H9 (cell line): ENCODE measurements around the gene CRACR2B. TPM values are rescaled to one million over a fixed set of nuclear protein-coding genes. Genes with fewer than 3 reads are reported as not detected.
A peak's percentile ranks its signal among the peaks of the same experiment; 100 is the strongest.

ENCODE experiments used
- DNase-seq: peaks from one replicate; pipeline ENCODE4 v3.0.0-alpha.2; 2017
- H2AFZ ChIP-seq: one replicate; pipeline ENCODE4 v1.6.1; 2013; ENCODE audit warnings: mild to moderate bottlenecking, low read length, control low read depth, moderate library complexity
- H2AK5ac ChIP-seq: 2 replicates; pipeline ENCODE4 v1.6.1; 2013; ENCODE audit warnings: low read length, control low read depth, mixed read lengths; ENCODE audit not compliant: insufficient read length
- H2BK120ac ChIP-seq: one replicate; pipeline ENCODE4 v1.6.1; 2013; ENCODE audit warnings: low read depth, mild to moderate bottlenecking, low read length, control low read depth, inconsistent platforms; ENCODE audit not compliant: poor library complexity, severe bottlenecking
- H2BK12ac ChIP-seq: 2 replicates; pipeline ENCODE4 v1.6.1; 2013; ENCODE audit warnings: low read length, control low read depth, mixed read lengths, low read depth; ENCODE audit not compliant: insufficient read length
- H2BK15ac ChIP-seq: 2 replicates; pipeline ENCODE4 v1.6.1; 2013; ENCODE audit warnings: low read depth, low read length, control low read depth
- H2BK20ac ChIP-seq: one replicate; pipeline ENCODE4 v1.6.1; 2013; ENCODE audit warnings: low read depth, mild to moderate bottlenecking, low read length, control low read depth, inconsistent platforms; ENCODE audit not compliant: poor library complexity, severe bottlenecking
- H2BK5ac ChIP-seq: 2 replicates; pipeline ENCODE4 v1.6.1; 2013; ENCODE audit warnings: low read length, control low read depth, mixed read lengths; ENCODE audit not compliant: insufficient read length
- H3K14ac ChIP-seq: 2 replicates; pipeline ENCODE4 v1.6.1; 2013; ENCODE audit warnings: low read length, control low read depth; ENCODE audit not compliant: insufficient read depth
- H3K18ac ChIP-seq: 2 replicates; pipeline ENCODE4 v1.6.1; 2013; ENCODE audit warnings: low read depth, mild to moderate bottlenecking, mixed read lengths, low read length, control low read depth; ENCODE audit not compliant: insufficient read length
- H3K23ac ChIP-seq: 2 replicates; pipeline ENCODE4 v1.6.1; 2013; ENCODE audit warnings: low read length, control low read depth, mixed read lengths, low read depth; ENCODE audit not compliant: insufficient read length
- H3K23me2 ChIP-seq: 2 replicates; pipeline ENCODE4 v1.6.1; 2013; ENCODE audit warnings: low read depth, mild to moderate bottlenecking, mixed read lengths, low read length, control low read depth; ENCODE audit not compliant: insufficient read length, poor library complexity, severe bottlenecking
- H3K27ac ChIP-seq: 2 replicates; pipeline ENCODE4 v1.5.1; 2013; ENCODE audit warnings: low read length, control low read depth, mixed read lengths, low read depth; ENCODE audit not compliant: insufficient read length
- H3K27me3 ChIP-seq: 2 replicates; pipeline ENCODE4 v1.6.1; 2013; ENCODE audit warnings: low read length, control low read depth, inconsistent platforms; ENCODE audit not compliant: insufficient read depth
- H3K4ac ChIP-seq: 2 replicates; pipeline ENCODE4 v1.6.1; 2013; ENCODE audit warnings: low read depth, mild to moderate bottlenecking, control low read depth, inconsistent platforms, low read length, moderate library complexity
- H3K4me1 ChIP-seq: 2 replicates; pipeline ENCODE4 v1.6.1; 2013; ENCODE audit warnings: low read length, control low read depth, inconsistent platforms; ENCODE audit not compliant: insufficient read depth
- H3K4me2 ChIP-seq: 2 replicates; pipeline ENCODE4 v1.6.1; 2013; ENCODE audit warnings: low read length, control low read depth, mixed read lengths; ENCODE audit not compliant: insufficient read length, insufficient read depth
- H3K56ac ChIP-seq: 2 replicates; pipeline ENCODE4 v1.6.1; 2013; ENCODE audit warnings: low read depth, mild to moderate bottlenecking, mixed read lengths, low read length, control low read depth; ENCODE audit not compliant: insufficient read length
- H3K79me1 ChIP-seq: 2 replicates; pipeline ENCODE4 v1.6.1; 2013; ENCODE audit warnings: low read depth, mild to moderate bottlenecking, moderate library complexity, low read length, control low read depth, inconsistent platforms; ENCODE audit not compliant: insufficient read depth, poor library complexity, severe bottlenecking
- H3K79me2 ChIP-seq: 2 replicates; pipeline ENCODE4 v1.6.1; 2013; ENCODE audit warnings: low read length, control low read depth, inconsistent platforms; ENCODE audit not compliant: insufficient read depth
- H3K9ac ChIP-seq: 2 replicates; pipeline ENCODE4 v1.6.1; 2013; ENCODE audit warnings: low read length, control low read depth, mixed read lengths; ENCODE audit not compliant: insufficient read length; ENCODE audit errors: extremely low read depth
- H3K9me3 ChIP-seq: one replicate; pipeline ENCODE4 v1.6.1; 2013; ENCODE audit warnings: low read depth, low read length, inconsistent platforms; ENCODE audit not compliant: control insufficient read depth
- H3T11ph ChIP-seq: one replicate; pipeline ENCODE4 v1.6.1; 2013; ENCODE audit warnings: mild to moderate bottlenecking, low read length, control low read depth, inconsistent platforms
- H4K20me1 ChIP-seq: one replicate; pipeline ENCODE4 v1.6.1; 2013; ENCODE audit not compliant: control insufficient read depth, insufficient read length, insufficient read depth
- H4K5ac ChIP-seq: 2 replicates; pipeline ENCODE4 v1.6.1; 2013; ENCODE audit warnings: low read depth, mild to moderate bottlenecking, mixed read lengths, low read length, control low read depth; ENCODE audit not compliant: insufficient read length
- H4K8ac ChIP-seq: replicated peaks from 2 replicates; pipeline ENCODE4 v1.6.1; 2013; ENCODE audit warnings: low read length, control low read depth, mixed read lengths, low read depth; ENCODE audit not compliant: insufficient read length
- H4K91ac ChIP-seq: 2 replicates; pipeline ENCODE4 v1.6.1; 2013; ENCODE audit warnings: low read depth, mild to moderate bottlenecking, moderate library complexity, mixed read lengths, low read length, control low read depth; ENCODE audit not compliant: insufficient read length
- H3K27ac Mint-ChIP-seq, 3 experiments: 2 replicates in 2 of 3; 3 replicates in 1 of 3; pipeline ENCODE4 v1.8.0; 2020 to 2021; ENCODE audit warnings: mixed read lengths in 3 of 3, mild to moderate bottlenecking in 1 of 3, moderate library complexity in 1 of 3
- H3K27me3 Mint-ChIP-seq: 2 replicates; pipeline ENCODE4 v1.8.0; 2021; ENCODE audit warnings: low read depth, mild to moderate bottlenecking, moderate library complexity, mixed read lengths
- H3K36me3 Mint-ChIP-seq, 3 experiments: 2 replicates in 2 of 3; 3 replicates in 1 of 3; pipeline ENCODE4 v1.8.0; 2020 to 2021; ENCODE audit warnings: low read depth in 3 of 3, mixed read lengths in 3 of 3; ENCODE audit not compliant: insufficient read depth in 1 of 3
- H3K4me1 Mint-ChIP-seq, 2 experiments: 2 replicates each; pipeline ENCODE4 v1.8.0; 2020; ENCODE audit warnings: mixed read lengths in 2 of 2
- H3K4me3 Mint-ChIP-seq, 2 experiments: 2 replicates in 1 of 2; 3 replicates in 1 of 2; pipeline ENCODE4 v1.8.0; 2020 to 2021; ENCODE audit warnings: mild to moderate bottlenecking in 2 of 2, mixed read lengths in 2 of 2, moderate library complexity in 1 of 2
- H3K9me3 Mint-ChIP-seq, 2 experiments: 2 replicates in 1 of 2; 3 replicates in 1 of 2; pipeline ENCODE4 v1.8.0; 2020; ENCODE audit warnings: mild to moderate bottlenecking in 2 of 2, mixed read lengths in 2 of 2, moderate library complexity in 1 of 2
- WGBS: extraction: QIAGEN DNeasy Blood & Tissue Kit; methylation state at CpG from one replicate; pipeline ENCODE4 v1.1.7; 2013; ENCODE audit warnings: missing lambda C conversion rate, low lambda C conversion rate, mixed read lengths; ENCODE audit not compliant: insufficient read length; ENCODE audit errors: extremely low coverage; 5-methylcytosine and 5-hydroxymethylcytosine counted together
- total RNA-seq: library from RNA; stranded (reverse); gene quantifications from 2 replicates; pipeline ENCODE4 v1.2.1, GENCODE V29; 2021
- TF ChIP-seq, protein P1 (sequence below): fragments of 200-600 bp; sonication (generic); conservative IDR thresholded peaks from 3 replicates; pipeline ENCODE4 v1.8.0; 2021; ENCODE audit warnings: antibody characterized with exemption, mild to moderate bottlenecking

Gene CRACR2B
- total RNA-seq, 1 experiment from 2014 or later, result 29.0 TPM

DNA sequence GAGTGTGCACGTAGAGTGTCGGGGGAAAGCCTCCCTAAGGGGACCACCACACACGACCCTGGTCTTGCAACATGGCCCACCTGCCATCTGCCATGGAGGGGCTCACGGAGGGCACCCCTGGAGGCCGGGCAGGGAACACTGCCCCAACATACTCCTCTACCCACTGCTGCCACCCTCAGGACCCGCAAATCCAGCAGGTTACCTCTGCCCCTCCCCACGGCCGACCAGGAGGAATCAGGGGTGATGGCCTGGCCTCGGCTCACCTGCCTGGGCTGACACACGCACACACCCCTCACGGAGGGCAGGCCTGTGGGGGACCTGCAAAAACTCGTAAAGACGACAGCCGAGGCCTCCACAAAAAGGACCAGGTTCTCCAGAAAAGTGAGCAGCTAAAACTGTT lies 52.7 kb downstream of the CRACR2B start:
- Histone ChIP-seq H4K91ac (no peak overlapping the region), H3K27me3 (no peaks in the 10 kb centered on the region), H3K9me3 (no peaks in the 10 kb centered on the region), H3K4me2 (no peak overlapping the region), H3T11ph (no peak overlapping the region), H2BK15ac (no peak overlapping the region), H3K4ac (no peak overlapping the region), H4K5ac (no peak overlapping the region), H2AFZ (no peak overlapping the region), H3K14ac (no peak overlapping the region), H2BK5ac (no peak overlapping the region), H3K27ac (no peak overlapping the region), H3K56ac (no peak overlapping the region), H3K23ac (no peak overlapping the region), H2BK120ac (no peak overlapping the region), H2BK20ac (no peak overlapping the region), H4K20me1 (no peaks in the 10 kb centered on the region), H3K23me2 (no peaks in the 10 kb centered on the region), H3K9ac (no peak overlapping the region), H3K4me1 (0 out of 2 replicates have a peak, but pooled peaks cover 2% of the 10 kb centered on the region), H2AK5ac (no peak overlapping the region), H3K79me2 (no peaks in the 10 kb centered on the region), H2BK12ac (no peak overlapping the region), H3K79me1 (no peaks in the 10 kb centered on the region), H3K18ac (no peak overlapping the region), H4K8ac (no peak overlapping the region)
- no peak overlapping the region; a peak in 1 of 7 replicates for H3K27ac Mint-ChIP-seq
- no peaks in the 10 kb centered on the region for H3K27me3 Mint-ChIP-seq
- TF ChIP-seq, protein P1, sequence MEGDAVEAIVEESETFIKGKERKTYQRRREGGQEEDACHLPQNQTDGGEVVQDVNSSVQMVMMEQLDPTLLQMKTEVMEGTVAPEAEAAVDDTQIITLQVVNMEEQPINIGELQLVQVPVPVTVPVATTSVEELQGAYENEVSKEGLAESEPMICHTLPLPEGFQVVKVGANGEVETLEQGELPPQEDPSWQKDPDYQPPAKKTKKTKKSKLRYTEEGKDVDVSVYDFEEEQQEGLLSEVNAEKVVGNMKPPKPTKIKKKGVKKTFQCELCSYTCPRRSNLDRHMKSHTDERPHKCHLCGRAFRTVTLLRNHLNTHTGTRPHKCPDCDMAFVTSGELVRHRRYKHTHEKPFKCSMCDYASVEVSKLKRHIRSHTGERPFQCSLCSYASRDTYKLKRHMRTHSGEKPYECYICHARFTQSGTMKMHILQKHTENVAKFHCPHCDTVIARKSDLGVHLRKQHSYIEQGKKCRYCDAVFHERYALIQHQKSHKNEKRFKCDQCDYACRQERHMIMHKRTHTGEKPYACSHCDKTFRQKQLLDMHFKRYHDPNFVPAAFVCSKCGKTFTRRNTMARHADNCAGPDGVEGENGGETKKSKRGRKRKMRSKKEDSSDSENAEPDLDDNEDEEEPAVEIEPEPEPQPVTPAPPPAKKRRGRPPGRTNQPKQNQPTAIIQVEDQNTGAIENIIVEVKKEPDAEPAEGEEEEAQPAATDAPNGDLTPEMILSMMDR, result peak; percentile 36; the same call in 2 of the 3 replicates
- H3K9me3 Mint-ChIP-seq, result no peaks in the 10 kb centered on the region
- no peak for DNase-seq
- H3K4me3 Mint-ChIP-seq, result no peak overlapping the region
- H3K36me3 Mint-ChIP-seq, result peaks cover 27 to 52% (median 52%) of the 10 kb centered on the region in 3 experiments
- peaks cover 2 to 3% of the 10 kb centered on the region in 2 experiments; a peak in 3 of 4 replicates for H3K4me1 Mint-ChIP-seq
- WGBS, result no CpG with 5 or more reads among the region's 14 CpGs

Other genes starting within 250 kb of the CRACR2B start
- 9.7 and 9.8 TPM in 2 replicates for gene IRF7, start 212.0 kb upstream of the CRACR2B start, total RNA-seq
- 0.46 TPM in 1 of 2 replicates, not detected in the other for gene CDHR5, start 203.0 kb upstream of the CRACR2B start, total RNA-seq
- 1.8 and 2.3 TPM in 2 replicates for gene SCT, start 200.7 kb upstream of the CRACR2B start, total RNA-seq
- 6.2 and 6.8 TPM in 2 replicates for gene DRD4, start 190.7 kb upstream of the CRACR2B start, total RNA-seq
- gene DEAF1, start 132.7 kb upstream of the CRACR2B start, total RNA-seq, result 67.3 and 68.6 TPM in 2 replicates
- 15.3 and 23.6 TPM in 2 replicates for gene TMEM80, start 132.1 kb upstream of the CRACR2B start, total RNA-seq
- 92.8 and 101 TPM in 2 replicates for gene EPS8L2, start 121.7 kb upstream of the CRACR2B start, total RNA-seq
- 268 and 300 TPM in 2 replicates for gene TALDO1, start 80.5 kb upstream of the CRACR2B start, total RNA-seq
- 51.5 and 60.0 TPM in 2 replicates for gene GATD1, start 50.4 kb upstream of the CRACR2B start, total RNA-seq
- 0.81 and 0.86 TPM in 2 replicates for gene CEND1, start 37.8 kb upstream of the CRACR2B start, total RNA-seq
- gene SLC25A22, start 29.6 kb upstream of the CRACR2B start, total RNA-seq, result 51.9 and 54.6 TPM in 2 replicates
- gene PIDD1, start 22.7 kb upstream of the CRACR2B start, total RNA-seq, result 25.3 and 26.6 TPM in 2 replicates
- 2,138 and 2,312 TPM in 2 replicates for gene RPLP2, start 18.0 kb upstream of the CRACR2B start, total RNA-seq
- 62.3 and 67.3 TPM in 2 replicates for gene PNPLA2, start 9.0 kb upstream of the CRACR2B start, total RNA-seq
- 138 and 142 TPM in 2 replicates for gene CD151, start 5.0 kb downstream of the CRACR2B start, total RNA-seq
- gene POLR2L, start 14.6 kb downstream of the CRACR2B start, total RNA-seq, result 133 and 135 TPM in 2 replicates
- 63.9 and 64.6 TPM in 2 replicates for gene TSPAN4, start 14.9 kb downstream of the CRACR2B start, total RNA-seq
- gene CHID1, start 82.9 kb downstream of the CRACR2B start, total RNA-seq, result 87.2 and 89.4 TPM in 2 replicates
- 51.7 and 53.7 TPM in 2 replicates for gene AP2A2, start 98.0 kb downstream of the CRACR2B start, total RNA-seq
- gene MUC6, start 208.8 kb downstream of the CRACR2B start, total RNA-seq, result not detected in 2 replicates
- not detected in 2 replicates for gene MUC2, start 247.0 kb downstream of the CRACR2B start, total RNA-seq